Neuron (in vitro differentiated cells): ENCODE data around the gene LPCAT2.

ENCODE experiments used
- H2AFZ ChIP-seq: one replicate; pipeline ENCODE4 v1.6.1; 2013; ENCODE audit warnings: low read depth, mild to moderate bottlenecking, inconsistent platforms, low read length, moderate library complexity
- H3K27me3 ChIP-seq: one replicate; pipeline ENCODE4 v1.6.1; 2013; ENCODE audit warnings: low read length; ENCODE audit not compliant: insufficient read depth
- H3K36me3 ChIP-seq: one replicate; pipeline ENCODE4 v1.6.1; 2013; ENCODE audit warnings: low read length; ENCODE audit not compliant: insufficient read depth
- H3K4me1 ChIP-seq: one replicate; pipeline ENCODE4 v1.6.1; 2013; ENCODE audit warnings: low read length; ENCODE audit not compliant: insufficient read depth
- H3K4me3 ChIP-seq: 2 replicates; pipeline ENCODE4 v1.5.1; 2013; ENCODE audit warnings: mild to moderate bottlenecking, low read length, moderate library complexity
- H3K9me3 ChIP-seq: one replicate; pipeline ENCODE4 v1.6.1; 2013; ENCODE audit warnings: low read length

LPCAT2 gene

DNA sequence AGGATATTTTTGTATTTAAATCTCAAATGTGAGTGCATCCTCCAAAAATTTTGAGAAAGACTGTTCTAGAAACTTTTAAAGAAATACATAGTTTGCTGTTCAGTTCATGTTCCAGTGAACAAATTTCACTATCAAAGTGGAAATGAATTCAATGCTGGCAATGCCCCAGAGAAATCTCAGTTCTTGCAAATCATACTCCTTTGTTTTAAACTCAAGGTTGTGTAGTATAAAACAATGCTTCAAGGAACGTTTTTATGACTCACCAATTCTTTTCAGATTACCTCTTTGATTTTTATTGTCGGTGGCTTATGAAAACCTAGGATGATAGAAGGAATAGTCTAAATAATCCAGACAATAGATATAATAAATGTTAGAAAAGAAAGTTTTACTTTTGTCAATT is 17.6 kb downstream of the LPCAT2 start:
- H3K27me3 ChIP-seq: no peaks in the 10 kb centered on the region
- H3K4me3 ChIP-seq: no peak overlapping the region
- no peak overlapping the region for H2AFZ ChIP-seq
- H3K36me3 ChIP-seq: no peaks in the 10 kb centered on the region
- no peaks in the 10 kb centered on the region for H3K4me1 ChIP-seq
- no peaks in the 10 kb centered on the region for H3K9me3 ChIP-seq

GRCh38 chr16:55527885-55528284 is 19.0 kb downstream of the LPCAT2 start:
- H3K27me3 ChIP-seq: no peaks in the 10 kb centered on the region
- H3K36me3 ChIP-seq: no peaks in the 10 kb centered on the region
- no peak overlapping the region for H3K4me3 ChIP-seq
- no peaks in the 10 kb centered on the region for H3K4me1 ChIP-seq
- no peaks in the 10 kb centered on the region for H3K9me3 ChIP-seq
- no peak overlapping the region for H2AFZ ChIP-seq

- Histone ChIP-seq H3K4me1 (no peaks in the 10 kb centered on the region), H2AFZ (no peak overlapping the region), H3K36me3 (no peaks in the 10 kb centered on the region), H3K27me3 (no peaks in the 10 kb centered on the region), H3K9me3 (no peaks in the 10 kb centered on the region), H3K4me3 (no peak overlapping the region)
Measured at GRCh38 chr16:55529018-55529417, 20.1 kb downstream of the LPCAT2 start.

GRCh38 chr16:55530316-55530856 is 21.5 kb downstream of the LPCAT2 start:
- Histone ChIP-seq H3K36me3 (no peaks in the 10 kb centered on the region), H3K27me3 (no peaks in the 10 kb centered on the region), H3K4me3 (no peak overlapping the region), H3K9me3 (no peaks in the 10 kb centered on the region), H2AFZ (no peak overlapping the region), H3K4me1 (no peaks in the 10 kb centered on the region)

GRCh38 chr16:55532227-55532626 is 23.4 kb downstream of the LPCAT2 start:
- H3K4me1 ChIP-seq: no peaks in the 10 kb centered on the region
- no peaks in the 10 kb centered on the region for H3K27me3 ChIP-seq
- H3K36me3 ChIP-seq: no peaks in the 10 kb centered on the region
- H2AFZ ChIP-seq: no peak overlapping the region
- no peak overlapping the region for H3K4me3 ChIP-seq
- no peaks in the 10 kb centered on the region for H3K9me3 ChIP-seq

- H3K27me3 ChIP-seq: no peaks in the 10 kb centered on the region
- no peak overlapping the region for H3K4me3 ChIP-seq
- no peaks in the 10 kb centered on the region for H3K36me3 ChIP-seq
- no peak overlapping the region for H2AFZ ChIP-seq
- no peaks in the 10 kb centered on the region for H3K4me1 ChIP-seq
- no peaks in the 10 kb centered on the region for H3K9me3 ChIP-seq
Measured at GRCh38 chr16:55534756-55535155, 25.9 kb downstream of the LPCAT2 start.

GRCh38 chr16:55539049-55539448 is 30.2 kb downstream of the LPCAT2 start:
- Histone ChIP-seq H3K36me3 (no peaks in the 10 kb centered on the region), H2AFZ (no peak overlapping the region), H3K27me3 (no peaks in the 10 kb centered on the region), H3K9me3 (no peaks in the 10 kb centered on the region), H3K4me3 (no peak overlapping the region), H3K4me1 (no peaks in the 10 kb centered on the region)

DNA sequence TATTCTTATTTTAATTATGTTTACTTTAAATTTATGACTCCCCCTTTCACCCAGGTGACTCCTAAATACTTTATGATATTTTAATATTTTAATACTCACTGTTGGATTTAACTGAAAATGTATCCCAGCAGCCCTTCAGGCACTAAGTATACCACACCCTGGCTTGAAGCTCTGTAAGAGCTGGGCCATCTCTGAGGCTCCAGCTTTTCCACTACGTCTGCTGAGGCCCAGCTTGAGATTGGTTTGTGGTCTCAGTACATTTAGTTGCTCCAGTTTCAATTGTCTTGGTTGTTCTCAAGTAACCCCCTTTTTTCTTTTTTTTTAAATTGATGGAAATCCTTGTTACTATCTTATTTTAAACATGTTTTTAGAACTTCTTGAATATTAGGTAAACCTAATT is 30.6 kb downstream of the LPCAT2 start:
- H2AFZ ChIP-seq: no peak overlapping the region
- no peaks in the 10 kb centered on the region for H3K36me3 ChIP-seq
- no peaks in the 10 kb centered on the region for H3K9me3 ChIP-seq
- no peaks in the 10 kb centered on the region for H3K4me1 ChIP-seq
- no peak overlapping the region for H3K4me3 ChIP-seq
- no peaks in the 10 kb centered on the region for H3K27me3 ChIP-seq

DNA sequence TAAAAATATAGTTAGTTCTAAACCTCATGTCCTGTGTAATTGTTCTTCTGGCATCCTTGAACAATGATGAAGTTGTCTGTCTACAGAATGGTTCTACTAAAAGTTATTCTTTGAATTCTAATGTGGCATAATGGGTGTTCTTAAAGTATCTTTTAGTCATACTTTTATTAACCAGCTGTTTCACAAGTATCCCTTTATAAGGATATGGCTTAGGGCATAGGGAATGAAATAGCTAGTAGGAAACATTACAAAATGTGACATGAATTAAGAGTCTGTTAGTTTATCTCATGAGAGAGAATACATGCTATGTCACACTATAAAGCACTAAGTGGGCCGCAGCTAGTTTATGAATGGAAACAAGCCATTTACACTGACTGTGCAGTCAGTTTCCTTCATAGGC is 31.3 kb downstream of the LPCAT2 start:
- Histone ChIP-seq H3K4me1 (no peaks in the 10 kb centered on the region), H3K4me3 (no peak overlapping the region), H3K27me3 (no peaks in the 10 kb centered on the region), H3K36me3 (no peaks in the 10 kb centered on the region), H2AFZ (no peak overlapping the region), H3K9me3 (no peaks in the 10 kb centered on the region)

GRCh38 chr16:55542459-55543082 is 33.7 kb downstream of the LPCAT2 start:
- no peak overlapping the region for H3K4me3 ChIP-seq
- H3K9me3 ChIP-seq: no peaks in the 10 kb centered on the region
- no peaks in the 10 kb centered on the region for H3K27me3 ChIP-seq

GRCh38 chr16:55543472-55543871 is 34.6 kb downstream of the LPCAT2 start:
- Histone ChIP-seq H3K4me1 (no peaks in the 10 kb centered on the region), H3K27me3 (no peaks in the 10 kb centered on the region), H3K4me3 (no peak overlapping the region), H2AFZ (no peak overlapping the region), H3K9me3 (no peaks in the 10 kb centered on the region), H3K36me3 (no peaks in the 10 kb centered on the region)

More at GRCh38 chr16:55542459-55543082, 33.7 kb downstream of the LPCAT2 start:
- Histone ChIP-seq H2AFZ (no peak overlapping the region), H3K36me3 (no peaks in the 10 kb centered on the region), H3K4me1 (no peaks in the 10 kb centered on the region)

GRCh38 chr16:55552621-55553020 is 43.7 kb downstream of the LPCAT2 start:
- Histone ChIP-seq H3K9me3 (no peaks in the 10 kb centered on the region), H2AFZ (no peak overlapping the region), H3K36me3 (no peaks in the 10 kb centered on the region), H3K4me1 (no peaks in the 10 kb centered on the region), H3K4me3 (no peak overlapping the region), H3K27me3 (no peaks in the 10 kb centered on the region)

GRCh38 chr16:55555436-55555835 is 46.6 kb downstream of the LPCAT2 start:
- Histone ChIP-seq H3K9me3 (no peaks in the 10 kb centered on the region), H2AFZ (no peak overlapping the region), H3K27me3 (no peaks in the 10 kb centered on the region), H3K4me3 (no peak overlapping the region), H3K36me3 (no peaks in the 10 kb centered on the region), H3K4me1 (no peaks in the 10 kb centered on the region)

- Histone ChIP-seq H3K9me3 (no peaks in the 10 kb centered on the region), H3K36me3 (no peaks in the 10 kb centered on the region), H3K4me3 (no peak overlapping the region), H3K4me1 (no peaks in the 10 kb centered on the region), H3K27me3 (no peaks in the 10 kb centered on the region), H2AFZ (no peak overlapping the region)
Measured at GRCh38 chr16:55557186-55557585, 48.3 kb downstream of the LPCAT2 start.
